HepG2 (cell line): ENCODE data around the gene UNC50. TPM values are rescaled to one million over a fixed set of nuclear protein-coding genes. Genes with fewer than 3 reads are reported as not detected.

Experiments used
- EED ChIP-seq: sonication (generic); formaldehyde crosslinking; IDR thresholded peaks from 2 replicates; pipeline ENCODE4 v1.5.0; 2020; ENCODE audit warnings: mild to moderate bottlenecking, missing genetic modification reagents
- FOSL1 ChIP-seq: sonication (generic); formaldehyde crosslinking; IDR thresholded peaks from 2 replicates; pipeline ENCODE4 v1.9.0; 2021; ENCODE audit warnings: missing genetic modification reagents, borderline replicate concordance
- FOXO1 ChIP-seq: sonication (generic); formaldehyde crosslinking; IDR thresholded peaks from 2 replicates; pipeline ENCODE4 v1.4.0; 2020; ENCODE audit warnings: missing genetic modification reagents
- GTF2F1 ChIP-seq: fragments of 150-350 bp; IDR thresholded peaks from 2 replicates; pipeline ENCODE4 v1.6.1; 2014; ENCODE audit warnings: low read length
- MAFK ChIP-seq, 2 experiments: IDR thresholded peaks in 1 of 2; conservative IDR thresholded peaks in 1 of 2; 2 replicates each; pipeline ENCODE4 v1.6.1; 2011; ENCODE audit warnings: improper control_type of control experiment in 2 of 2, low read length in 2 of 2
- NFKB2 ChIP-seq: sonication (generic); formaldehyde crosslinking; IDR thresholded peaks from 2 replicates; pipeline ENCODE4 v1.4.0; 2020; ENCODE audit warnings: missing genetic modification reagents, borderline replicate concordance
- NR1H2 ChIP-seq: sonication (generic); formaldehyde crosslinking; IDR thresholded peaks from 2 replicates; pipeline ENCODE4 v1.8.1; 2022; ENCODE audit warnings: low read depth, missing genetic modification reagents, borderline replicate concordance
- ZFP36L2 ChIP-seq: sonication (generic); formaldehyde crosslinking; IDR thresholded peaks from 2 replicates; pipeline ENCODE4 v1.4.0; 2020; ENCODE audit warnings: missing genetic modification reagents
- ZNF605 ChIP-seq: sonication (generic); formaldehyde crosslinking; IDR thresholded peaks from 2 replicates; pipeline ENCODE4 v1.8.0; 2022; ENCODE audit warnings: mild to moderate bottlenecking, missing genetic modification reagents
- ZNF703 ChIP-seq: sonication (generic); formaldehyde crosslinking; IDR thresholded peaks from 2 replicates; pipeline ENCODE4 v1.5.1; 2020; ENCODE audit warnings: missing genetic modification reagents, mild to moderate bottlenecking, moderate library complexity, borderline replicate concordance
- ZNF768 ChIP-seq: sonication (generic); formaldehyde crosslinking; IDR thresholded peaks from 2 replicates; pipeline ENCODE4 v1.4.0; 2020; ENCODE audit warnings: missing genetic modification reagents
- polyA plus RNA-seq, 8 experiments: library from polyadenylated mRNA; depleted of rRNA in 3 of 8; stranded (reverse) in 7 of 8; unstranded in 1 of 8; fragments of >200 nt; fragmentation: Illumina TruSeq in 4 of 8; extraction: Trizol in 4 of 8; gene quantifications; 2 replicates each; pipeline versions ENCODE4 v1.2.1 to v1.2.3, GENCODE V29; 2011 to 2016; ENCODE audit warnings: low read depth in 4 of 8, missing spikeins in 1 of 8, mixed read lengths in 1 of 8; ENCODE audit not compliant: insufficient read depth in 1 of 8
- total RNA-seq, 5 experiments: library from RNA; depleted of rRNA; stranded (reverse); fragments of >200 nt; fragmentation: Illumina TruSeq; extraction: Trizol; gene quantifications; 2 replicates each; pipeline ENCODE4 v1.2.3, GENCODE V29; 2016; ENCODE audit warnings: low read depth in 1 of 5
- TF ChIP-seq, protein P1 (sequence below): IDR thresholded peaks from 2 replicates; pipeline ENCODE4 v1.6.1; 2018; ENCODE audit warnings: missing genetic modification reagents, mild to moderate bottlenecking, missing compliant biosample characterization
- TF ChIP-seq, protein P2 (sequence below): sonication (generic); formaldehyde crosslinking; IDR thresholded peaks from 2 replicates; pipeline ENCODE4 v1.4.0; 2020; ENCODE audit warnings: mild to moderate bottlenecking, low read depth, missing genetic modification reagents
- TF ChIP-seq, protein P3 (sequence below), 2 experiments: sonication (generic) in 1 of 2; formaldehyde crosslinking in 1 of 2; IDR thresholded peaks; 2 replicates each; pipeline versions ENCODE4 v1.6.1 to v1.9.0; 2014 to 2022; ENCODE audit warnings: antibody characterized with exemption in 1 of 2, borderline replicate concordance in 1 of 2, inconsistent platforms in 1 of 2, low read depth in 1 of 2, missing genetic modification reagents in 1 of 2
- TF ChIP-seq, protein P4 (sequence below): sonication (generic); formaldehyde crosslinking; IDR thresholded peaks from 2 replicates; pipeline ENCODE4 v1.4.0; 2020; ENCODE audit warnings: missing genetic modification reagents
- TF ChIP-seq, protein P5 (sequence below): sonication (generic); formaldehyde crosslinking; IDR thresholded peaks from 2 replicates; pipeline ENCODE4 v1.4.0; 2020; ENCODE audit warnings: missing genetic modification reagents

UNC50 gene
- total and polyA plus RNA-seq, 2 of the 13 experiments (the other 11 are each of a cell fraction or from before 2014, with no cell fraction given) = 92.6 to 95.6 TPM

DNA sequence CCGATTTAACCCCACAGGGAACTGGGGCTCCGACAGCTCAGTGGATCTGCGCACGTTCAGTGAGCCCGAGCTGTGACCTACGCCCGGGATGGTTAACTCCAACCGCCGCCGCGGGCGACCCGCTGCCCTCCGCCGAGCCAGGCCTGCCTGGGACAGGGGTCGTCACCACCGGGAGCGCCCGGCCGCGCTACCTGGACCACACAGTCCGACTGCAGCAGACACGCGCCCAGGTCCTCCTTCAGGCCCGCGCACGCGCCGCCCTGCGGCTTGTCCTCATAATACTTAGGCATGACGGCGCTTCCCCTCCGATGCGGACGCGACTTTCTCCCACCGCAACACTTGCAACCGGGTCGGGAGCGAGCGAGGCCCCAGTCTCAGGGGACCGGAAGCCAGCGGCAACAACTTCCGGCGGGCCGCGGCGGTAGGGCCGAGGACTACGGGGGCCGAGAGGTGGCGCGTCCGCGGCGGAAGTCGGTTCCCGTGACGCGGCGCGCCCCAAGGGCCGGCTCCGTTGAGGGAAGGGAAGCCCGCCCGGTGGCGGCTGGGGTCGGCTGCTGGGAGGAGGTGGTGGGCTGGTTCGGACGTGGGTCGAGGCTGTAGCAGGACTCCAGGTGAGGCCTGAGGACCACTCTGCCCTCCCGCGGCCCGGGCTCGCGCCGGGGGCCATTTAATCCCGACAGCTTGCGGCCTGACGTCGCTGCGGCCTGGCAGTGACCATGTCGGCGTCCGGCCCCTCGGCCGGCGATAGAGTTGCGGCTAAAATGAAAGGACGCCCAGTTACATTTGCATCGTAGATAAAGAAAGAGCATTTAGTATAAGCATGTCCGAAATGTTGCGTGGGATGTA lies at the start of gene UNC50, which contains the start of gene COA5 (continued):
- TF ChIP-seq, protein P1, sequence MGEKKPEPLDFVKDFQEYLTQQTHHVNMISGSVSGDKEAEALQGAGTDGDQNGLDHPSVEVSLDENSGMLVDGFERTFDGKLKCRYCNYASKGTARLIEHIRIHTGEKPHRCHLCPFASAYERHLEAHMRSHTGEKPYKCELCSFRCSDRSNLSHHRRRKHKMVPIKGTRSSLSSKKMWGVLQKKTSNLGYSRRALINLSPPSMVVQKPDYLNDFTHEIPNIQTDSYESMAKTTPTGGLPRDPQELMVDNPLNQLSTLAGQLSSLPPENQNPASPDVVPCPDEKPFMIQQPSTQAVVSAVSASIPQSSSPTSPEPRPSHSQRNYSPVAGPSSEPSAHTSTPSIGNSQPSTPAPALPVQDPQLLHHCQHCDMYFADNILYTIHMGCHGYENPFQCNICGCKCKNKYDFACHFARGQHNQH (CRISPR knock-in tag) = peak; percentile 85
- TF ChIP-seq ZFP36L2 (CRISPR knock-in tag) (no peak; the same call in 1 of the 2 replicates), MAFK (conservative IDR thresholded peaks at IDR 0.05 in 1 of 2, IDR thresholded peaks at IDR 0.05 in 1 of 2; ENCODE audit: low read length in 2 of 2) (no peak), ZNF605 (CRISPR knock-in tag) (no peak; the same call in none of the 2 replicates), FOXO1 (CRISPR knock-in tag) (peak; percentile 70), NR1H2 (CRISPR knock-in tag) (peak; percentile 67), ZNF768 (CRISPR knock-in tag) (peak; percentile 86), ZNF703 (CRISPR knock-in tag) (peak; percentile 95; the same call in 1 of the 2 replicates), GTF2F1 (no peak), FOSL1 (0 out of 2 replicates have a peak, but pooled peaks have one; percentile 22), NFKB2 (peak; percentile 94), EED (CRISPR knock-in tag) (peak; percentile 85)
- TF ChIP-seq, protein P2, sequence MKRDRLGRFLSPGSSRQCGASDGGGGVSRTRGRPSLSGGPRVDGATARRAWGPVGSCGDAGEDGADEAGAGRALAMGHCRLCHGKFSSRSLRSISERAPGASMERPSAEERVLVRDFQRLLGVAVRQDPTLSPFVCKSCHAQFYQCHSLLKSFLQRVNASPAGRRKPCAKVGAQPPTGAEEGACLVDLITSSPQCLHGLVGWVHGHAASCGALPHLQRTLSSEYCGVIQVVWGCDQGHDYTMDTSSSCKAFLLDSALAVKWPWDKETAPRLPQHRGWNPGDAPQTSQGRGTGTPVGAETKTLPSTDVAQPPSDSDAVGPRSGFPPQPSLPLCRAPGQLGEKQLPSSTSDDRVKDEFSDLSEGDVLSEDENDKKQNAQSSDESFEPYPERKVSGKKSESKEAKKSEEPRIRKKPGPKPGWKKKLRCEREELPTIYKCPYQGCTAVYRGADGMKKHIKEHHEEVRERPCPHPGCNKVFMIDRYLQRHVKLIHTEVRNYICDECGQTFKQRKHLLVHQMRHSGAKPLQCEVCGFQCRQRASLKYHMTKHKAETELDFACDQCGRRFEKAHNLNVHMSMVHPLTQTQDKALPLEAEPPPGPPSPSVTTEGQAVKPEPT (CRISPR knock-in tag) = peak; percentile 89; the same call in 1 of the 2 replicates
- TF ChIP-seq, protein P3, sequence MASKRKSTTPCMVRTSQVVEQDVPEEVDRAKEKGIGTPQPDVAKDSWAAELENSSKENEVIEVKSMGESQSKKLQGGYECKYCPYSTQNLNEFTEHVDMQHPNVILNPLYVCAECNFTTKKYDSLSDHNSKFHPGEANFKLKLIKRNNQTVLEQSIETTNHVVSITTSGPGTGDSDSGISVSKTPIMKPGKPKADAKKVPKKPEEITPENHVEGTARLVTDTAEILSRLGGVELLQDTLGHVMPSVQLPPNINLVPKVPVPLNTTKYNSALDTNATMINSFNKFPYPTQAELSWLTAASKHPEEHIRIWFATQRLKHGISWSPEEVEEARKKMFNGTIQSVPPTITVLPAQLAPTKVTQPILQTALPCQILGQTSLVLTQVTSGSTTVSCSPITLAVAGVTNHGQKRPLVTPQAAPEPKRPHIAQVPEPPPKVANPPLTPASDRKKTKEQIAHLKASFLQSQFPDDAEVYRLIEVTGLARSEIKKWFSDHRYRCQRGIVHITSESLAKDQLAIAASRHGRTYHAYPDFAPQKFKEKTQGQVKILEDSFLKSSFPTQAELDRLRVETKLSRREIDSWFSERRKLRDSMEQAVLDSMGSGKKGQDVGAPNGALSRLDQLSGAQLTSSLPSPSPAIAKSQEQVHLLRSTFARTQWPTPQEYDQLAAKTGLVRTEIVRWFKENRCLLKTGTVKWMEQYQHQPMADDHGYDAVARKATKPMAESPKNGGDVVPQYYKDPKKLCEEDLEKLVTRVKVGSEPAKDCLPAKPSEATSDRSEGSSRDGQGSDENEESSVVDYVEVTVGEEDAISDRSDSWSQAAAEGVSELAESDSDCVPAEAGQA (IDR thresholded peaks at IDR 0.05; ENCODE audit: low read depth) = peak; percentile 76
- TF ChIP-seq, protein P3 (CRISPR knock-in tag; IDR thresholded peaks at IDR 0.05; ENCODE audit: borderline replicate concordance) = peak; percentile 80
- TF ChIP-seq, protein P4, sequence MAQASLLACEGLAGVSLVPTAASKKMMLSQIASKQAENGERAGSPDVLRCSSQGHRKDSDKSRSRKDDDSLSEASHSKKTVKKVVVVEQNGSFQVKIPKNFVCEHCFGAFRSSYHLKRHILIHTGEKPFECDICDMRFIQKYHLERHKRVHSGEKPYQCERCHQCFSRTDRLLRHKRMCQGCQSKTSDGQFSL = peak; percentile 16; the same call in 1 of the 2 replicates
- TF ChIP-seq, protein P5, sequence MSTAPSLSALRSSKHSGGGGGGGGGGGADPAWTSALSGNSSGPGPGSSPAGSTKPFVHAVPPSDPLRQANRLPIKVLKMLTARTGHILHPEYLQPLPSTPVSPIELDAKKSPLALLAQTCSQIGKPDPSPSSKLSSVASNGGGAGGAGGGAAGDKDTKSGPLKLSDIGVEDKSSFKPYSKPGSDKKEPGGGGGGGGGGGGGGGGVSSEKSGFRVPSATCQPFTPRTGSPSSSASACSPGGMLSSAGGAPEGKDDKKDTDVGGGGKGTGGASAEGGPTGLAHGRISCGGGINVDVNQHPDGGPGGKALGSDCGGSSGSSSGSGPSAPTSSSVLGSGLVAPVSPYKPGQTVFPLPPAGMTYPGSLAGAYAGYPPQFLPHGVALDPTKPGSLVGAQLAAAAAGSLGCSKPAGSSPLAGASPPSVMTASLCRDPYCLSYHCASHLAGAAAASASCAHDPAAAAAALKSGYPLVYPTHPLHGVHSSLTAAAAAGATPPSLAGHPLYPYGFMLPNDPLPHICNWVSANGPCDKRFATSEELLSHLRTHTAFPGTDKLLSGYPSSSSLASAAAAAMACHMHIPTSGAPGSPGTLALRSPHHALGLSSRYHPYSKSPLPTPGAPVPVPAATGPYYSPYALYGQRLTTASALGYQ (CRISPR knock-in tag) = peak; percentile 90; the same call in 1 of the 2 replicates
